ENCODE results near the gene SPEN.
"Not testable (repeated sequence)": the region's sequence is repeated elsewhere in the genome, so short reads cannot be mapped to it uniquely, and the experiment has no call there.

SPEN gene

GRCh38 chr1:15882665-15883064 lies 35.2 kb downstream of the SPEN start:
- ChIA-PET CTCF (interaction anchor here (0.8 to 1.8 kb wide), 5 partner anchors 8 to 112 kb away, joined by 3 to 5 read pairs (median 3); no protein-coding TSS in a partner anchor), POLR2A (no interaction called here)
- no peak for TF ChIP-seq CTCF (IDR thresholded peaks at IDR 0.05; ENCODE audit: insufficient read depth, low read length, missing control alignments)
- DNase-seq (ENCODE audit: low read depth, low spot score): no peak
- H3K4me3 ChIP-seq (ENCODE audit: low read depth, low read length): no peak overlapping the region

GRCh38 chr1:15883326-15883725 lies 35.8 kb downstream of the SPEN start:
- no peak for TF ChIP-seq CTCF (IDR thresholded peaks at IDR 0.05; ENCODE audit: insufficient read depth, low read length, missing control alignments)
- no peak for DNase-seq (ENCODE audit: low read depth, low spot score)
- H3K4me3 ChIP-seq (ENCODE audit: low read depth, low read length): no peak overlapping the region
- ChIA-PET POLR2A (interaction anchor here (0.7 kb wide), 1 partner anchor 31 kb away, joined by 7 read pairs; no protein-coding TSS in a partner anchor), CTCF (interaction anchor here (0.8 to 1.2 kb wide), 4 partner anchors 9 to 111 kb away, joined by 3 to 4 read pairs (median 3); no protein-coding TSS in a partner anchor)

GRCh38 chr1:15884477-15884876 lies 37.0 kb downstream of the SPEN start:
- ChIA-PET POLR2A (no interaction called here), CTCF (no interaction called here)
- no peak for TF ChIP-seq CTCF (IDR thresholded peaks at IDR 0.05; ENCODE audit: insufficient read depth, low read length, missing control alignments)
- DNase-seq (ENCODE audit: low read depth, low spot score): no peak
- H3K4me3 ChIP-seq (ENCODE audit: low read depth, low read length): no peak overlapping the region

GRCh38 chr1:15885269-15885668 lies 37.8 kb downstream of the SPEN start:
- no peak for TF ChIP-seq CTCF (IDR thresholded peaks at IDR 0.05; ENCODE audit: insufficient read depth, low read length, missing control alignments)
- H3K4me3 ChIP-seq (ENCODE audit: low read depth, low read length): no peak overlapping the region
- ChIA-PET POLR2A (no interaction called here), CTCF (interaction anchor here (0.9 to 2.1 kb wide), 2 partner anchors 7 to 15 kb away, joined by 3 to 6 read pairs; no protein-coding TSS in a partner anchor)
- no peak for DNase-seq (ENCODE audit: low read depth, low spot score)

GRCh38 chr1:15885701-15886610 lies 38.4 kb downstream of the SPEN start:
- CTCF ChIA-PET: interaction anchor here (0.9 to 2.1 kb wide), 5 partner anchors 8 to 109 kb away, joined by 3 to 7 read pairs (median 4); no protein-coding TSS in a partner anchor
- POLR2A ChIA-PET: interaction anchor here (1.3 kb wide), 1 partner anchor 63 kb away, joined by 3 read pairs; no protein-coding TSS in a partner anchor
- TF ChIP-seq CTCF (IDR thresholded peaks at IDR 0.05; ENCODE audit: insufficient read depth, low read length, missing control alignments): peak; percentile 14

GRCh38 chr1:15886611-15887167 lies 39.2 kb downstream of the SPEN start:
- no peak for TF ChIP-seq CTCF (IDR thresholded peaks at IDR 0.05; ENCODE audit: insufficient read depth, low read length, missing control alignments)
- no peak for DNase-seq (ENCODE audit: low read depth, low spot score)
- H3K4me3 ChIP-seq (ENCODE audit: low read depth, low read length): peak overlapping the region; percentile 52
- CTCF ChIA-PET: interaction anchor here (1.0 to 2.1 kb wide), 5 partner anchors 11 to 108 kb away, joined by 3 to 7 read pairs (median 4); no protein-coding TSS in a partner anchor
- POLR2A ChIA-PET: interaction anchor here (0.6 to 1.3 kb wide), 2 partner anchors 21 to 63 kb away, joined by 3 read pairs; no protein-coding TSS in a partner anchor

More at GRCh38 chr1:15885701-15886610, 38.4 kb downstream of the SPEN start:
- peak; percentile 59 for DNase-seq (ENCODE audit: low read depth, low spot score)
- H3K4me3 ChIP-seq (ENCODE audit: low read depth, low read length): peak overlapping the region; percentile 52

GRCh38 chr1:15892857-15893599 lies 45.5 kb downstream of the SPEN start:
- DNase-seq (ENCODE audit: low read depth, low spot score); CTCF ChIA-PET; POLR2A ChIA-PET; H3K4me3 ChIP-seq (ENCODE audit: low read depth, low read length): not testable (repeated sequence)

Data from AG04449 (cell line).